Spleen (tissue), 7 donors: Measurements from ENCODE around the gene PCBP3.

Experiments used
- POLR2A ChIP-seq, 3 donors: fragments of 450-650 bp; IDR thresholded peaks; one replicate each; pipeline ENCODE4 v1.5.1; 2017; ENCODE audit warnings: antibody characterized with exemption in 3 of 3, mild to moderate bottlenecking in 1 of 3
- TF ChIP-seq, protein P1 (sequence below), 11 experiments: fragments of 200-600 bp in 7 of 11; fragments of 450-650 bp in 4 of 11; sonication (generic) in 4 of 11; IDR thresholded peaks in 8 of 11; conservative IDR thresholded peaks in 3 of 11; 1 replicate in 7 of 11; 2 replicates in 4 of 11; pipeline versions ENCODE4 v1.4.0 to v1.8.0; 2016 to 2021; ENCODE audit warnings: antibody characterized with exemption in 11 of 11, inconsistent platforms in 4 of 11, mild to moderate bottlenecking in 1 of 11
- donor health status: DM: no; HTN: no; CAD: no; lungs with moderate emphysema.
- donor health status: DM: no; HTN: no; CAD: no.
- donor health status: DM: no; HTN: no; CAD: no.

DNA sequence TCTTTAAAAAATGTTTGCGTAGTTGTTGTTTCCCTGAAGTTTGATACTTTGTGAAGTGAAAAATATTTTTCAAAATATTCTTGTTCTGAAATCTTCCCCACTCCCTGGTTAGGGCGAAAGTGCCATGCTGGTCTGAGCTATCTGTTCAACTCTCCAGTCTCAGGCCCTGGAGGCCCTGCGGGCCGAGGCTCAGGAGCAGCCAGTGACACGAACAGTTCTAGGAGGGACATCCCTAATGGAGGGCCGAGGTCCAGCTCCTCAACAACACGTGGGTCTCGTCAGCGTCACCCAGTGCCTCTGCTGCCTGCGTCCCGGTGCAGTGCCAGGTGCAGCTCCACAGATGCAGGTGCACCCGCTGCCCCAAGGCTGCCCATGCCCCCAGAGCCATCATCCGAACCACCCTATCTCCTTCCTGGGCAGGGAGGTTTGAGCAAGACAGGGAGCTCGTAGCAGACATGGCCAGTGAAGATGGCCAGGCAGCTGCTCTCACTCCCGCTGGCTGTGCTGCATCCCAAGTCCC lies 268.3 kb downstream of the PCBP3 start:
- TF ChIP-seq POLR2A (IDR thresholded peaks at IDR 0.05) = no peak
- TF ChIP-seq, protein P1, sequence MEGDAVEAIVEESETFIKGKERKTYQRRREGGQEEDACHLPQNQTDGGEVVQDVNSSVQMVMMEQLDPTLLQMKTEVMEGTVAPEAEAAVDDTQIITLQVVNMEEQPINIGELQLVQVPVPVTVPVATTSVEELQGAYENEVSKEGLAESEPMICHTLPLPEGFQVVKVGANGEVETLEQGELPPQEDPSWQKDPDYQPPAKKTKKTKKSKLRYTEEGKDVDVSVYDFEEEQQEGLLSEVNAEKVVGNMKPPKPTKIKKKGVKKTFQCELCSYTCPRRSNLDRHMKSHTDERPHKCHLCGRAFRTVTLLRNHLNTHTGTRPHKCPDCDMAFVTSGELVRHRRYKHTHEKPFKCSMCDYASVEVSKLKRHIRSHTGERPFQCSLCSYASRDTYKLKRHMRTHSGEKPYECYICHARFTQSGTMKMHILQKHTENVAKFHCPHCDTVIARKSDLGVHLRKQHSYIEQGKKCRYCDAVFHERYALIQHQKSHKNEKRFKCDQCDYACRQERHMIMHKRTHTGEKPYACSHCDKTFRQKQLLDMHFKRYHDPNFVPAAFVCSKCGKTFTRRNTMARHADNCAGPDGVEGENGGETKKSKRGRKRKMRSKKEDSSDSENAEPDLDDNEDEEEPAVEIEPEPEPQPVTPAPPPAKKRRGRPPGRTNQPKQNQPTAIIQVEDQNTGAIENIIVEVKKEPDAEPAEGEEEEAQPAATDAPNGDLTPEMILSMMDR (IDR thresholded peaks at IDR 0.05 in 8 of 11, conservative IDR thresholded peaks at IDR 0.05 in 3 of 11) = no peak
